CD4-positive, alpha-beta T cell (primary cell): ENCODE data around the gene PCCA. TPM values are rescaled to one million over a fixed set of nuclear protein-coding genes. Genes with fewer than 3 reads are reported as not detected.

Source experiments
- ATAC-seq: fragments of 200-7000 bp; cut with Tn5 transposase; one replicate; pipeline ENCODE4 v1.10.0; 2022; ENCODE audit warnings: mild to moderate bottlenecking; ENCODE audit not compliant: poor library complexity
- CTCF ChIA-PET: fragments of 350-600 bp; sonication (Branson Sonifier 250); formaldehyde crosslinking; loops from one replicate; lab custom pipeline; 2021; ENCODE audit warnings: antibody characterized with exemption, inconsistent platforms; lab: Charles Lee
- POLR2A ChIA-PET: fragments of 350-600 bp; sonication (Branson Sonifier 250); formaldehyde crosslinking; loops from one replicate; lab custom pipeline; 2021; ENCODE audit warnings: antibody characterized with exemption, inconsistent platforms; lab: Charles Lee
- DNase-seq, 14 experiments: peaks; one replicate each; pipeline ENCODE4 v3.0.0-alpha.2; 2013 to 2020; ENCODE audit warnings: mixed read lengths in 2 of 14
- H3K27ac ChIP-seq, 2 donors: one replicate each; pipeline versions ENCODE4 v1.5.1 to v1.7.0; 2013; ENCODE audit warnings: low read length in 2 of 2, low read depth in 1 of 2, mild to moderate bottlenecking in 1 of 2
- H3K27me3 ChIP-seq, 2 experiments: 1 replicate in 1 of 2; 2 replicates in 1 of 2; pipeline versions ENCODE4 v1.6.1 to v1.7.0; 2013; ENCODE audit warnings: low read length in 2 of 2, control low read depth in 1 of 2, mild to moderate bottlenecking in 1 of 2, moderate library complexity in 1 of 2; ENCODE audit not compliant: insufficient read depth in 2 of 2, control insufficient read depth in 1 of 2
- H3K36me3 ChIP-seq: one replicate; pipeline ENCODE4 v1.6.1; 2013; ENCODE audit warnings: low read length, control low read depth; ENCODE audit not compliant: insufficient read depth
- H3K4me1 ChIP-seq: one replicate; pipeline ENCODE4 v1.6.1; 2013; ENCODE audit warnings: low read length, control low read depth; ENCODE audit not compliant: insufficient read depth
- H3K4me3 ChIP-seq: one replicate; pipeline ENCODE4 v1.5.1; 2013; ENCODE audit warnings: mild to moderate bottlenecking, low read length, moderate library complexity
- H3K9me3 ChIP-seq, 2 experiments: 1 replicate in 1 of 2; 2 replicates in 1 of 2; pipeline versions ENCODE4 v1.6.1 to v1.7.0; 2013; ENCODE audit warnings: low read length in 2 of 2, mild to moderate bottlenecking in 2 of 2, control low read depth in 1 of 2, moderate library complexity in 1 of 2; ENCODE audit not compliant: control insufficient read depth in 1 of 2, insufficient read depth in 1 of 2
- H3K27ac Mint-ChIP-seq: one replicate; pipeline ENCODE4 v1.8.0; 2020; ENCODE audit warnings: mixed read lengths
- H3K27me3 Mint-ChIP-seq: one replicate; pipeline ENCODE4 v1.8.0; 2021; ENCODE audit warnings: mixed read lengths
- H3K36me3 Mint-ChIP-seq: one replicate; pipeline ENCODE4 v1.8.0; 2021; ENCODE audit warnings: low read depth, mixed read lengths
- H3K4me1 Mint-ChIP-seq: one replicate; pipeline ENCODE4 v1.8.0; 2021; ENCODE audit warnings: low read depth, mixed read lengths
- H3K4me3 Mint-ChIP-seq: one replicate; pipeline ENCODE4 v1.8.0; 2020; ENCODE audit warnings: mild to moderate bottlenecking, mixed read lengths
- H3K9me3 Mint-ChIP-seq: one replicate; pipeline ENCODE4 v1.8.0; 2020; ENCODE audit warnings: mixed read lengths
- CTCF ChIP-seq: fragments of 200-600 bp; IDR thresholded peaks from one replicate; pipeline ENCODE4 v1.8.0; 2022; ENCODE audit warnings: antibody characterized with exemption, mild to moderate bottlenecking
- intact Hi-C, 2 experiments: fragments of 100-400 bp; cut with DNase I in 1 of 2; cut with micrococcal nuclease in 1 of 2; formaldehyde crosslinking; loops; one replicate each; pipeline versions ENCODE4 v1.15.1 to v1.9.0; 2023 to 2025; cut with DNase I, micrococcal nuclease
- total RNA-seq, 174 experiments: library from RNA in 2 of 174; stranded (reverse) in 2 of 174; gene quantifications; one replicate each; pipeline ENCODE4 v1.2.3 and lab custom pipeline; 2021 to 2026

Gene PCCA
- total RNA-seq, 2 experiments from 2014 or later = 4.7 to 5.2 TPM

GRCh38 chr13:100156788-100157187 is 67.9 kb downstream of the PCCA start:
- intact Hi-C loops = no loop called here
- H3K4me3 Mint-ChIP-seq = no peak overlapping the region
- TF ChIP-seq CTCF = no peak
- peaks cover 23% of the 10 kb centered on the region for H3K36me3 Mint-ChIP-seq
- Histone ChIP-seq H3K4me3 (no peak overlapping the region), H3K9me3 (no peaks in the 10 kb centered on the region), H3K27ac (no peak overlapping the region), H3K36me3 (no peaks in the 10 kb centered on the region), H3K4me1 (no peaks in the 10 kb centered on the region), H3K27me3 (no peaks in the 10 kb centered on the region)
- H3K27ac Mint-ChIP-seq = no peak overlapping the region
- no peaks in the 10 kb centered on the region for H3K4me1 Mint-ChIP-seq
- ATAC-seq (no peak), DNase-seq (no peak)
- POLR2A ChIA-PET = no interaction called here
- CTCF ChIA-PET = no interaction called here
- H3K27me3 Mint-ChIP-seq = no peaks in the 10 kb centered on the region
- H3K9me3 Mint-ChIP-seq = no peaks in the 10 kb centered on the region

GRCh38 chr13:100158569-100158968 is 69.7 kb downstream of the PCCA start:
- no peak overlapping the region for H3K27ac ChIP-seq
- Mint-ChIP-seq H3K27ac (no peak overlapping the region), H3K27me3 (no peaks in the 10 kb centered on the region), H3K4me3 (no peak overlapping the region), H3K36me3 (peaks cover 23% of the 10 kb centered on the region), H3K9me3 (no peaks in the 10 kb centered on the region), H3K4me1 (no peaks in the 10 kb centered on the region)
- TF ChIP-seq CTCF = no peak
- no peaks in the 10 kb centered on the region for H3K27me3 ChIP-seq
- ATAC-seq (no peak), DNase-seq (no peak)
- H3K9me3 ChIP-seq = no peaks in the 10 kb centered on the region
- intact Hi-C loops = no loop called here
- POLR2A ChIA-PET = no interaction called here
- H3K4me3 ChIP-seq = no peak overlapping the region
- H3K36me3 ChIP-seq = no peaks in the 10 kb centered on the region
- CTCF ChIA-PET = no interaction called here
- no peaks in the 10 kb centered on the region for H3K4me1 ChIP-seq

GRCh38 chr13:100159584-100159983 is 70.7 kb downstream of the PCCA start:
- ATAC-seq = no peak
- CTCF ChIA-PET = interaction anchor here (0.7 kb wide), 1 partner anchor 8 kb away, joined by 5 read pairs; no protein-coding TSS in a partner anchor

More at GRCh38 chr13:100159584-100159983, 70.7 kb downstream of the PCCA start:
- Histone ChIP-seq H3K4me1 (no peaks in the 10 kb centered on the region), H3K27ac (no peak overlapping the region), H3K36me3 (no peaks in the 10 kb centered on the region), H3K9me3 (no peaks in the 10 kb centered on the region), H3K4me3 (no peak overlapping the region), H3K27me3 (no peaks in the 10 kb centered on the region)
- Mint-ChIP-seq H3K4me3 (no peak overlapping the region), H3K27me3 (no peaks in the 10 kb centered on the region), H3K4me1 (no peaks in the 10 kb centered on the region), H3K27ac (no peak overlapping the region), H3K9me3 (no peaks in the 10 kb centered on the region), H3K36me3 (peaks cover 19% of the 10 kb centered on the region)
- POLR2A ChIA-PET = no interaction called here
- no peak for DNase-seq
- intact Hi-C loops = no loop called here
- TF ChIP-seq CTCF = no peak
